Loucy (cell line): Measurements from ENCODE around the gene STX5.
"Not testable (repeated sequence)": the region's sequence is repeated elsewhere in the genome, so short reads cannot be mapped to it uniquely, and the experiment has no call there.

Experiments
- H2AFZ ChIP-seq: fragments of 200-600 bp; sonication (generic); 2 replicates; pipeline ENCODE4 v1.6.0; 2016; ENCODE audit warnings: antibody characterized with exemption, mild to moderate bottlenecking, low read length, moderate library complexity
- H3F3A ChIP-seq: fragments of 200-600 bp; 2 replicates; pipeline ENCODE4 v1.6.0; 2016; ENCODE audit warnings: antibody characterized with exemption, low read depth, mild to moderate bottlenecking
- H3K27me3 ChIP-seq: fragments of 200-600 bp; sonication (generic); 2 replicates; pipeline ENCODE4 v1.6.1; 2014; ENCODE audit warnings: low read length, mild to moderate bottlenecking; ENCODE audit not compliant: insufficient read depth, poor library complexity, severe bottlenecking
- H3K36me3 ChIP-seq: fragments of 200-600 bp; sonication (generic); 2 replicates; pipeline ENCODE4 v1.6.1; 2016; ENCODE audit warnings: low read length; ENCODE audit not compliant: insufficient read depth
- H3K4me1 ChIP-seq: fragments of 200-600 bp; sonication (generic); 2 replicates; pipeline ENCODE4 v1.5.1; 2014; ENCODE audit warnings: low read length, mild to moderate bottlenecking; ENCODE audit not compliant: insufficient read depth, poor library complexity, severe bottlenecking
- H3K4me2 ChIP-seq: fragments of 200-600 bp; sonication (generic); 2 replicates; pipeline ENCODE4 v1.6.0; 2014; ENCODE audit warnings: antibody characterized with exemption, low read length, low read depth, mild to moderate bottlenecking; ENCODE audit not compliant: poor library complexity, severe bottlenecking
- H3K4me3 ChIP-seq: fragments of 200-600 bp; sonication (generic); 2 replicates; pipeline ENCODE4 v1.5.1; 2014; ENCODE audit warnings: low read length, mild to moderate bottlenecking, mixed read lengths; ENCODE audit not compliant: poor library complexity, severe bottlenecking
- H3K79me2 ChIP-seq: fragments of 200-600 bp; sonication (generic); 2 replicates; pipeline ENCODE4 v1.6.1; 2014; ENCODE audit warnings: low read length; ENCODE audit not compliant: insufficient read depth
- H3K9ac ChIP-seq: fragments of 200-600 bp; sonication (generic); 2 replicates; pipeline ENCODE4 v1.6.0; 2014; ENCODE audit warnings: mild to moderate bottlenecking, low read depth, low read length, moderate library complexity; ENCODE audit not compliant: poor library complexity, severe bottlenecking
- H3K9me2 ChIP-seq: fragments of 200-600 bp; sonication (generic); replicated peaks from 2 replicates; pipeline ENCODE4 v1.6.1; 2016; ENCODE audit warnings: low read depth, low read length, mixed read lengths
- H3K9me3 ChIP-seq: fragments of 200-600 bp; sonication (generic); 2 replicates; pipeline ENCODE4 v1.6.1; 2014; ENCODE audit warnings: mild to moderate bottlenecking, antibody characterized with exemption, low read length, low read depth; ENCODE audit not compliant: insufficient read depth
- H4K20me1 ChIP-seq: fragments of 200-600 bp; sonication (generic); 2 replicates; pipeline ENCODE4 v1.6.0; 2014; ENCODE audit warnings: antibody characterized with exemption, low read length, mild to moderate bottlenecking; ENCODE audit not compliant: insufficient read depth, poor library complexity, severe bottlenecking
- CTCF ChIP-seq: fragments of 200-600 bp; sonication (generic); conservative IDR thresholded peaks from 2 replicates; pipeline ENCODE4 v1.5.1; 2014; ENCODE audit warnings: mild to moderate bottlenecking, antibody characterized with exemption, low read length
- EZH2phosphoT487 ChIP-seq: fragments of 200-600 bp; IDR thresholded peaks from 2 replicates; pipeline ENCODE4 v1.6.1; 2018; ENCODE audit warnings: antibody characterized with exemption, mild to moderate bottlenecking, moderate library complexity, borderline replicate concordance

The STX5 gene

GRCh38 chr11:62842171-62842741 is 10.4 kb upstream of the STX5 start:
- no peaks in the 10 kb centered on the region for H4K20me1 ChIP-seq
- peaks cover 21% of the 10 kb centered on the region for H3K79me2 ChIP-seq
- H3K9me3 ChIP-seq: no peaks in the 10 kb centered on the region
- no peaks in the 10 kb centered on the region for H3K9me2 ChIP-seq
- TF ChIP-seq EZH2phosphoT487 (no peak), CTCF (no peak)
- no peaks in the 10 kb centered on the region for H3K36me3 ChIP-seq
- H3F3A ChIP-seq: peaks cover 9% of the 10 kb centered on the region
- H3K4me3 ChIP-seq: peak overlapping the region; percentile 78
- H3K9ac ChIP-seq: peak overlapping the region; percentile 86
- peaks cover 22% of the 10 kb centered on the region for H3K4me1 ChIP-seq
- peak overlapping the region; percentile 87 for H2AFZ ChIP-seq
- no peaks in the 10 kb centered on the region for H3K27me3 ChIP-seq
- peak overlapping the region; percentile 82 for H3K4me2 ChIP-seq

- H3K27me3 ChIP-seq: no peaks in the 10 kb centered on the region
- H3K9ac ChIP-seq: peak overlapping the region; percentile 97
- peaks cover 22% of the 10 kb centered on the region for H3K4me1 ChIP-seq
- TF ChIP-seq EZH2phosphoT487 (no peak), CTCF (no peak)
- H3K4me2 ChIP-seq: peak overlapping the region; percentile 90
- peak overlapping the region; percentile 87 for H2AFZ ChIP-seq
- H3K79me2 ChIP-seq: peaks cover 24% of the 10 kb centered on the region
- peak overlapping the region; percentile 87 for H3K4me3 ChIP-seq
- no peaks in the 10 kb centered on the region for H3K36me3 ChIP-seq
- peaks cover 9% of the 10 kb centered on the region for H3F3A ChIP-seq
- H3K9me3 ChIP-seq: no peaks in the 10 kb centered on the region
- H4K20me1 ChIP-seq: no peaks in the 10 kb centered on the region
- H3K9me2 ChIP-seq: no peaks in the 10 kb centered on the region
Measured at GRCh38 chr11:62841361-62842170, 9.7 kb upstream of the STX5 start.

GRCh38 chr11:62840721-62841360 is 9.0 kb upstream of the STX5 start:
- Histone ChIP-seq H3K4me1 (peaks cover 22% of the 10 kb centered on the region), H3K4me2 (peak overlapping the region; percentile 90), H3K9ac (peak overlapping the region; percentile 97), H3K4me3 (peak overlapping the region; percentile 87), H2AFZ (peak overlapping the region; percentile 63; the same call in 1 of the 2 replicates), H3K79me2 (peaks cover 30% of the 10 kb centered on the region)
- not testable (repeated sequence) for H4K20me1 ChIP-seq, H3K36me3 ChIP-seq, H3F3A ChIP-seq, H3K9me2 ChIP-seq, H3K9me3 ChIP-seq, H3K27me3 ChIP-seq
